Activated naive CD4-positive, alpha-beta T cell treated with anti-CD3 and anti-CD28 coated beads, Interleukin-2, amount 10 ng/mL, durations not matched to agents 7 days and 5 days (primary cell): ENCODE data around the gene FBXO28.
A peak's percentile ranks its signal among the peaks of the same experiment; 100 is the strongest.
"Not testable (repeated sequence)": the region's sequence is repeated elsewhere in the genome, so short reads cannot be mapped to it uniquely, and the experiment has no call there.

Experiments
- CTCF ChIA-PET: fragments of 350-600 bp; sonication (Branson Sonifier 250); formaldehyde crosslinking; loops from one replicate; lab custom pipeline; 2021; ENCODE audit warnings: antibody characterized with exemption; lab: Charles Lee
- DNase-seq: peaks from one replicate; pipeline ENCODE4 v3.0.0-alpha.2; 2020
- H3K27ac Mint-ChIP-seq: one replicate; pipeline ENCODE4 v1.8.0; 2021; ENCODE audit warnings: mild to moderate bottlenecking, moderate library complexity, mixed read lengths
- H3K27me3 Mint-ChIP-seq: one replicate; pipeline ENCODE4 v1.8.0; 2021; ENCODE audit warnings: mild to moderate bottlenecking, mixed read lengths
- H3K36me3 Mint-ChIP-seq: one replicate; pipeline ENCODE4 v1.8.0; 2021; ENCODE audit warnings: mixed read lengths
- H3K4me1 Mint-ChIP-seq: one replicate; pipeline ENCODE4 v1.8.0; 2021; ENCODE audit warnings: mixed read lengths
- H3K4me3 Mint-ChIP-seq: one replicate; pipeline ENCODE4 v1.8.0; 2021; ENCODE audit warnings: mild to moderate bottlenecking, moderate library complexity, mixed read lengths
- H3K9me3 Mint-ChIP-seq: one replicate; pipeline ENCODE4 v1.8.0; 2021; ENCODE audit warnings: mixed read lengths

Gene FBXO28

GRCh38 chr1:224113918-224114786 lies at the start of gene FBXO28:
FBXO28 (plus strand) TSS chr1:224114111; CDS start chr1:224114130, 19 bp downstream.
- Mint-ChIP-seq H3K9me3 (no peaks in the 10 kb centered on the region), H3K27ac (peak within 1 kb of the TSS; percentile 91), H3K4me3 (peak within 1 kb of the TSS; percentile 79), H3K4me1 (peaks cover 30% of the 10 kb centered on the region), H3K36me3 (peaks cover 3% of the 10 kb centered on the region), H3K27me3 (peaks cover 20% of the 10 kb centered on the region)
- peak; percentile 98 for DNase-seq
- CTCF ChIA-PET, result interaction anchor here (1.2 to 4.5 kb wide), 2 partner anchors 219 to 302 kb away, joined by 3 to 61 read pairs; no protein-coding TSS in a partner anchor

- no peak overlapping the region for H3K27ac Mint-ChIP-seq
- no peak for DNase-seq
- H3K36me3 Mint-ChIP-seq, result no peaks in the 10 kb centered on the region
- CTCF ChIA-PET, result interaction anchor here (1.1 to 2.0 kb wide), 2 partner anchors 11 to 13 kb away, joined by 3 to 8 read pairs; no protein-coding TSS in a partner anchor
- no peak overlapping the region for H3K4me3 Mint-ChIP-seq
- no peaks in the 10 kb centered on the region for H3K9me3 Mint-ChIP-seq
- H3K4me1 Mint-ChIP-seq, result peaks cover 14% of the 10 kb centered on the region
- peaks cover 10% of the 10 kb centered on the region for H3K27me3 Mint-ChIP-seq
Measured at GRCh38 chr1:224064150-224064549, 49.8 kb upstream of the FBXO28 start.

GRCh38 chr1:224065455-224065854 lies 48.5 kb upstream of the FBXO28 start:
- Mint-ChIP-seq H3K36me3 (no peaks in the 10 kb centered on the region), H3K4me1 (peaks cover 14% of the 10 kb centered on the region), H3K27me3 (peaks cover 10% of the 10 kb centered on the region), H3K27ac (no peak overlapping the region), H3K9me3 (no peaks in the 10 kb centered on the region), H3K4me3 (no peak overlapping the region)
- DNase-seq, result no peak
- CTCF ChIA-PET, result interaction anchor here (1.1 to 2.0 kb wide), 2 partner anchors 10 to 14 kb away, joined by 3 to 8 read pairs; no protein-coding TSS in a partner anchor

GRCh38 chr1:224067207-224067606 lies 46.7 kb upstream of the FBXO28 start:
- Mint-ChIP-seq H3K36me3 (no peaks in the 10 kb centered on the region), H3K27ac (no peak overlapping the region), H3K4me1 (peaks cover 14% of the 10 kb centered on the region), H3K4me3 (no peak overlapping the region), H3K9me3 (no peaks in the 10 kb centered on the region), H3K27me3 (peaks cover 10% of the 10 kb centered on the region)
- CTCF ChIA-PET, result interaction anchor here (1.2 kb wide), 1 partner anchor 18 kb away, joined by 3 read pairs; no protein-coding TSS in a partner anchor
- DNase-seq, result no peak

- CTCF ChIA-PET, result interaction anchor here (0.7 to 1.2 kb wide), 2 partner anchors 18 to 318 kb away, joined by 3 read pairs; no protein-coding TSS in a partner anchor
- H3K36me3 Mint-ChIP-seq, result no peaks in the 10 kb centered on the region
- H3K4me1 Mint-ChIP-seq, result peaks cover 14% of the 10 kb centered on the region
- no peak overlapping the region for H3K4me3 Mint-ChIP-seq
- DNase-seq, result no peak
- H3K27me3 Mint-ChIP-seq, result peaks cover 13% of the 10 kb centered on the region
- no peaks in the 10 kb centered on the region for H3K9me3 Mint-ChIP-seq
- H3K27ac Mint-ChIP-seq, result no peak overlapping the region
Measured at GRCh38 chr1:224067621-224068457, 46.1 kb upstream of the FBXO28 start.

- H3K27ac Mint-ChIP-seq, result no peak overlapping the region
- peaks cover 14% of the 10 kb centered on the region for H3K4me1 Mint-ChIP-seq
- DNase-seq, result no peak
- no peaks in the 10 kb centered on the region for H3K9me3 Mint-ChIP-seq
- peaks cover 16% of the 10 kb centered on the region for H3K27me3 Mint-ChIP-seq
- CTCF ChIA-PET, result interaction anchor here (0.7 to 1.2 kb wide), 2 partner anchors 19 to 319 kb away, joined by 3 read pairs; no protein-coding TSS in a partner anchor
- H3K4me3 Mint-ChIP-seq, result no peak overlapping the region
- no peaks in the 10 kb centered on the region for H3K36me3 Mint-ChIP-seq
Measured at GRCh38 chr1:224068458-224069072, 45.3 kb upstream of the FBXO28 start.

GRCh38 chr1:224069138-224069537 lies 44.8 kb upstream of the FBXO28 start:
- peaks cover 19% of the 10 kb centered on the region for H3K27me3 Mint-ChIP-seq
- CTCF ChIA-PET, result no interaction called here
- no peak overlapping the region for H3K4me3 Mint-ChIP-seq
- H3K36me3 Mint-ChIP-seq, result no peaks in the 10 kb centered on the region
- DNase-seq, result no peak
- no peaks in the 10 kb centered on the region for H3K9me3 Mint-ChIP-seq
- no peak overlapping the region for H3K27ac Mint-ChIP-seq
- peaks cover 14% of the 10 kb centered on the region for H3K4me1 Mint-ChIP-seq

GRCh38 chr1:224070521-224070920 lies 43.4 kb upstream of the FBXO28 start:
- Mint-ChIP-seq H3K4me1 (peaks cover 5% of the 10 kb centered on the region), H3K27ac (no peak overlapping the region), H3K27me3 (peaks cover 23% of the 10 kb centered on the region), H3K9me3 (no peaks in the 10 kb centered on the region), H3K36me3 (no peaks in the 10 kb centered on the region), H3K4me3 (no peak overlapping the region)
- CTCF ChIA-PET, result no interaction called here
- no peak for DNase-seq

GRCh38 chr1:224076407-224076806 lies 37.5 kb upstream of the FBXO28 start:
- Mint-ChIP-seq H3K27me3 (peaks cover 27% of the 10 kb centered on the region), H3K4me1 (no peaks in the 10 kb centered on the region), H3K4me3 (no peak overlapping the region), H3K36me3 (no peaks in the 10 kb centered on the region), H3K27ac (no peak overlapping the region), H3K9me3 (no peaks in the 10 kb centered on the region)
- DNase-seq, result no peak
- CTCF ChIA-PET, result no interaction called here

GRCh38 chr1:224079644-224080043 lies 34.3 kb upstream of the FBXO28 start:
- H3K27ac Mint-ChIP-seq, H3K9me3 Mint-ChIP-seq: not testable (repeated sequence)

GRCh38 chr1:224080115-224080774 lies 33.7 kb upstream of the FBXO28 start:
- H3K4me3 Mint-ChIP-seq, result no peak overlapping the region

More at GRCh38 chr1:224079644-224080043, 34.3 kb upstream of the FBXO28 start:
- DNase-seq, CTCF ChIA-PET, H3K4me3 Mint-ChIP-seq, H3K4me1 Mint-ChIP-seq, H3K36me3 Mint-ChIP-seq: not testable (repeated sequence)
- peaks cover 13% of the 10 kb centered on the region for H3K27me3 Mint-ChIP-seq

GRCh38 chr1:224081604-224082003 lies 32.3 kb upstream of the FBXO28 start:
- CTCF ChIA-PET, result interaction anchor here (0.9 kb wide), 1 partner anchor 26 kb away, joined by 3 read pairs; no protein-coding TSS in a partner anchor
- no peak overlapping the region for H3K27ac Mint-ChIP-seq
- H3K36me3 Mint-ChIP-seq, result no peaks in the 10 kb centered on the region
- DNase-seq, result no peak
- H3K4me1 Mint-ChIP-seq, result no peaks in the 10 kb centered on the region
- no peaks in the 10 kb centered on the region for H3K9me3 Mint-ChIP-seq
- H3K4me3 Mint-ChIP-seq, result no peak overlapping the region
- H3K27me3 Mint-ChIP-seq, result peaks cover 17% of the 10 kb centered on the region

More at GRCh38 chr1:224080115-224080774, 33.7 kb upstream of the FBXO28 start:
- Mint-ChIP-seq H3K9me3 (no peaks in the 10 kb centered on the region), H3K36me3 (no peaks in the 10 kb centered on the region), H3K27ac (no peak overlapping the region), H3K4me1 (no peaks in the 10 kb centered on the region), H3K27me3 (peaks cover 13% of the 10 kb centered on the region)
- CTCF ChIA-PET, result no interaction called here
- DNase-seq, result no peak

GRCh38 chr1:224082146-224082545 lies 31.8 kb upstream of the FBXO28 start:
- peaks cover 19% of the 10 kb centered on the region for H3K27me3 Mint-ChIP-seq
- CTCF ChIA-PET, result no interaction called here

More at GRCh38 chr1:224082146-224082545, 31.8 kb upstream of the FBXO28 start:
- no peaks in the 10 kb centered on the region for H3K36me3 Mint-ChIP-seq
- no peaks in the 10 kb centered on the region for H3K4me1 Mint-ChIP-seq
- H3K9me3 Mint-ChIP-seq, result no peaks in the 10 kb centered on the region
- H3K4me3 Mint-ChIP-seq, result no peak overlapping the region
- no peak for DNase-seq
- no peak overlapping the region for H3K27ac Mint-ChIP-seq
